ENCODE results near the gene PHKA1.
"Not testable (repeated sequence)": the region's sequence is repeated elsewhere in the genome, so short reads cannot be mapped to it uniquely, and the experiment has no call there.

PHKA1 gene

DNA sequence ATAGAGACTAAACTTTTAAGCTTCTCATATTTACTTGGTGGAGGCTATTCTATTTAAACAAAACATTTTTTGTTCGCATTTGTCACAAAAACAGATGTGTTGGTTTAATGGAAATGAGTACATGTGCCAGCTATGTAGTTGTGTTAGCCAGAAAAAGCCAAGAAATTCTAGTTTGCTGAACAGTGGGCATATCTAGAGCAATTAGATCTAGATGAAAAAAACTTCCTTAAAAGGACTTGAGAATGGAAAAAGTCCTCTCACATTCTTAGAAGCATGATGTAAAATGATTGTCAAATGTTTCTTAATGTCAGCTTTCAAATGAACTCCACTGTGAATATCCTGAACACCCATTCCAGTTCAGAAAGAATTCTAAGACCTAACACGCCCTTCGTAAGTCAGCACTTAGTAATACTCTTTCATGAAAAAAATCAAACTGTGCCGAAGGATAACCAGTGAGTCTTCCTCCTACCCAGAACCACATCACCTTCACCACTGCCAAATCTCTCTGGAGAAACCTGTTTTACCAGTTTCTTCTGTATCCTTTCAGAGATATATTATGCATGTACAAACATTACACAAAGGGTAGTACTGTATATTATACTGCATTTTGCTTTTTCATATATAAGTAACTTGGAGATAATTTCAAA lies 28.2 kb downstream of the PHKA1 start:
- no peak for TF ChIP-seq CTCF (IDR thresholded peaks at IDR 0.05; ENCODE audit: borderline replicate concordance, insufficient read depth, low read depth, low read length)
- H3K4me3 ChIP-seq (ENCODE audit: low read depth, low read length) = no peak overlapping the region

- no peak overlapping the region for H3K4me3 ChIP-seq (ENCODE audit: low read depth, low read length)
- no peak for TF ChIP-seq CTCF (IDR thresholded peaks at IDR 0.05; ENCODE audit: borderline replicate concordance, insufficient read depth, low read depth, low read length)
Observed at GRCh38 chrX:72685018-72685417, 29.1 kb downstream of the PHKA1 start.

GRCh38 chrX:72683631-72684030 lies 30.5 kb downstream of the PHKA1 start:
- H3K4me3 ChIP-seq (ENCODE audit: low read depth, low read length) = no peak overlapping the region
- no peak for TF ChIP-seq CTCF (IDR thresholded peaks at IDR 0.05; ENCODE audit: borderline replicate concordance, insufficient read depth, low read depth, low read length)

DNA sequence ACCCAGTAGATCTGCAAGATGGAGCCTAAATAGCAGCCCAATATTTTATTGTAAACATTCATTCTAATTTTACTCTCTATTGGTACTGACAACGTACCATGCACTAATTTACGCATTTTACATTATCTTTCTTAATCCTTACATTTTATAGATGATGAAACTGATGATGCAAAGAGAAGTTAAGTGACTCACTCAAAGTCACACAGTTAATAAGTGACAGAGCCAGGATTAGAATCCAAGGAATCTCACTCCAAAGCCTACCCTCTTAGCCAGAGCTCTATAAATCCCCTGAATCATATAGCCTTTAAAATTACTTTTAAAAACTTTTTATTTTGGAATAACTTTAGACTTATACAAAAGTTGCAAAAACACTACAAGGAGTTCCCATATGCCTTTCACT lies 37.6 kb downstream of the PHKA1 start:
- TF ChIP-seq CTCF (IDR thresholded peaks at IDR 0.05; ENCODE audit: borderline replicate concordance, insufficient read depth, low read depth, low read length) = no peak
- H3K4me3 ChIP-seq (ENCODE audit: low read depth, low read length) = no peak overlapping the region

DNA sequence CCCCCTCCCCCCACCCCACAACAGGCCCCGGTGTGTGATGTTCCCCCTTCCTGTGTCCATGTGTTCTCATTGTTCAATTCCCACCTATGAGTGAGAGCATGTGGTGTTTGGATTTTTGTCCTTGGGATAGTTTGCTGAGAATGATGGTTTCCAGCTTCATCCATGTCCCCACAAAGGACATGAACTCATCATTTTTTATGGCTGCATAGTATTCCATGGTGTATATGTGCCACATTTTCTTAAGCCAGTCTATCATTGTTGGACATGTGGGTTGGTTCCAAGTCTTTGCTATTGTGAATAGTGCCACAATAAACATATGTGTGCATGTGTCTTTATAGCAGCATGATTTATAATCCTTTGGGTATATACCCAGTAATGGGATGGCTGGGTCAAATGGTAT lies 40.2 kb downstream of the PHKA1 start:
- H3K4me3 ChIP-seq (ENCODE audit: low read depth, low read length) = not testable (repeated sequence)

GRCh38 chrX:72669508-72669907 lies 44.6 kb downstream of the PHKA1 start:
- not testable (repeated sequence) for H3K4me3 ChIP-seq (ENCODE audit: low read depth, low read length)

DNA sequence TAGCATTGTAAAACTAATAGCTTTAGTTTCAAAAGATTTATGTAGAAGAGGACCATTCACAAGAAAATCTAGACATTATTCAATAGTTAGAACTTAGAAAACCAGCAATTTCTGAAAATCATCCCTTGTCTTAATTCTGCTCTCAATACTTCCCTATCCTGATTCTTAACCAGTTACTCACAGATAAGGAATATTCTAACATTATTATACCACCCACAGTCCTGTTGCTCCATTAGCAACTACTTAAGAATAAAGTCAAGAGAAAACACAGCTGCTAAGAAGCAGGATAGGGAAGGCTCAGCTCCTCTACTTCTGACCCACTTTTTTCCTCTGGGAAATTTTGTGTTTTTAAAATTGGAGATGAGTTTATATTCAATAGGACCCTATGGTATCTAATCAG lies 47.7 kb downstream of the PHKA1 start:
- no peak for TF ChIP-seq CTCF (IDR thresholded peaks at IDR 0.05; ENCODE audit: borderline replicate concordance, insufficient read depth, low read depth, low read length)
- no peak overlapping the region for H3K4me3 ChIP-seq (ENCODE audit: low read depth, low read length)

GRCh38 chrX:72663737-72664136 lies 50.4 kb downstream of the PHKA1 start:
- no peak overlapping the region for H3K4me3 ChIP-seq (ENCODE audit: low read depth, low read length)
- TF ChIP-seq CTCF (IDR thresholded peaks at IDR 0.05; ENCODE audit: borderline replicate concordance, insufficient read depth, low read depth, low read length) = no peak

Data from GM12875 (cell line).